Astrocyte of the spinal cord (primary cell): Measurements from ENCODE around the gene HUNK.

Experiments used
- DNase-seq: peaks from one replicate; pipeline ENCODE4 v3.0.0; 2011; ENCODE audit warnings: low read depth, low spot score
- H3K4me3 ChIP-seq: 2 replicates; pipeline ENCODE4 v1.5.1; 2011; ENCODE audit warnings: low read depth, mild to moderate bottlenecking, low read length, moderate library complexity
- CTCF ChIP-seq: IDR thresholded peaks from 2 replicates; pipeline ENCODE4 v1.5.1; 2012; ENCODE audit warnings: low read depth, mild to moderate bottlenecking, low read length, inconsistent platforms
- in situ Hi-C: cut with HindIII; loops from 2 replicates; pipeline ENCODE4 v1.10.0; 2017; ENCODE audit warnings: low sequenced_read_pairs

Gene HUNK

DNA sequence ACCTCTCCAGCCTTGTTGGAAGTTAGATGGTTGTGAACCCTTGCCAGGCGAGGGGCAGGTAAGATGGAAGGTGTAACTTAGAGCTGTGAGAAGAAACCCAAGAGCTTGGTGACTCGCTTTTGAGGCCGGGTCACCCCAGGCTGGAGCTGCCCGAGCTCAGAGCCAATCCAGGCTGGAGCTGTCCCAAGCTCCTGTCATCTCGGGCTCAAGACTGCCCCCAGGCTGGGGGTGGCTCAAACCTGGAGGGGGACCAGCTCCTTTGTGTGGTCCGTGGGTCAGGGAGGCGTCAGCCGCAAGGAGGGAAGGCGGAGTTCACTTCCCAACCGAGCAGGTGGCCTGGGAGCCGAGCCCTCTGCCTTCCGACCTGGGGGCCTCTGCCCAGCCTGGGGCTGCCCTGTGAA, 2.0 kb downstream of the HUNK start:
- no peak for TF ChIP-seq CTCF
- DNase-seq = no peak
- in situ Hi-C loops = no loop called here
- no peak overlapping the region for H3K4me3 ChIP-seq

DNA sequence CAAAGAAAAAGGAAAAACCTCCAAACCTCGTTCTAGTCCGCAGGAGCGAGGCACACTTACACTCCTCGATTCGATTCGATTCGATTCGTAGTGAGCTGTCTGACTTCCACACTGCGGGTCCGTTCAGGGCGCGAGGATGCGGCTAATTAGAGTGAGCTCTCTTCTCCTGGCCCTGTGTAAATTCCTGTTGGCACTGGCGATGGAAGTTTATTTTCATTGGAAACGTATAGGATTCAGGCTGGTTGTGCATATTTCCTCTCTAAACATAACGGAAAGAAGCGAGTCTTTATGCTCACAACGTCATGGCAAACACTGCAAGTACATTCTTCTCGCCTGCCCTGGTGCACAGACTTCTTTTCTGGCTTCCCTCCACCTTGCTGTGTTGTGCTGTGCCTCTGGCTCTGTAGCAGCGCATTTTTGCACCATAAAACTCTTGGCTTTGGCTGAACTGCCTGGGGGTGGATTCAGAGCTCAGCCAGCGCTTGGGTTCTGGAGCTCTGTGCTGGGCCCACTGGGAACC, 2.7 kb downstream of the HUNK start:
- in situ Hi-C loops = no loop called here
- no peak for TF ChIP-seq CTCF
- no peak overlapping the region for H3K4me3 ChIP-seq
- no peak for DNase-seq

DNA sequence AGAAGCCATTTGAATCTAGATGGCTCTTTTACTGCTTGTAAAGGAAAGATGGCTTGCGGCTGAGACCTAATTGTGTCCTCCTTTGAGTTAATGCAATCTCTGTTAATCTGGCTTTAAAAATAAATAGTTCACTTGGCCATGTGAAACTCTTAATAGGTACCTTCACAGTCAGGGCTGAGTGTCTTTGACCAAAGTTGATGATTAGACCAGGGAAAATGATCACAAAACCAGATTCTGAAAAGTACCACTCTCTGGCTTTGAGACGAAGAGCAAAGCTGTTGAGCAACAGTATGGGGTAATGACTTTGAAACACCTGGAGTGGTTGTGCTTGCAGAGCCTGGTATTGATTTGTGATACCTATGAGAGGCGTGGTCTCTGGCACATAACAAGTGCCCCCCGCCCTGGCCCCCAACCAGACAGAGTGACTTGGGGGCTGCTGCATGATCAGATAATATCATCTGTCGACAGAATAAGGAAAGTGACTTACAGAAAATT, 4.7 kb downstream of the HUNK start:
- DNase-seq = no peak
- in situ Hi-C loops = no loop called here
- TF ChIP-seq CTCF = no peak
- no peak overlapping the region for H3K4me3 ChIP-seq

DNA sequence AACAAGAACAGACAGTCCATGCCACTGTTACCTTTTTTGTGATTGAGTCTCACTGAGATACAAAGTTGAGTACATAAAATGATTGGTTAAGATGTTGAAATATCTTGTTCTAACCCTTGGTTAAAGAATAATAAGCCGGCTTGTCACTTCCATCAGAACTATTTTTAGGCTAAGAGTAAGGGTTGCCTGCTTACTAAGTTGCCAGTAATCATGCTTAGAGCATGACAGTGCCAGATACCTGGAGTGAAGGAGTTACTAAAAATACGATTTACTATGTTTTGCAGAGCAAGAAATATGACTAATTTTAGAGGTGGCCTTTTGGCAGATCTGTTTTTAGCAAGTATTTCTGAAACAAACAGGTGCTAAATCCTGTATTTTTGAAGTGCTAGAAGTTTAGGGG, 6.0 kb downstream of the HUNK start:
- in situ Hi-C loops = no loop called here
- H3K4me3 ChIP-seq = no peak overlapping the region
- no peak for DNase-seq
- TF ChIP-seq CTCF = no peak

DNA sequence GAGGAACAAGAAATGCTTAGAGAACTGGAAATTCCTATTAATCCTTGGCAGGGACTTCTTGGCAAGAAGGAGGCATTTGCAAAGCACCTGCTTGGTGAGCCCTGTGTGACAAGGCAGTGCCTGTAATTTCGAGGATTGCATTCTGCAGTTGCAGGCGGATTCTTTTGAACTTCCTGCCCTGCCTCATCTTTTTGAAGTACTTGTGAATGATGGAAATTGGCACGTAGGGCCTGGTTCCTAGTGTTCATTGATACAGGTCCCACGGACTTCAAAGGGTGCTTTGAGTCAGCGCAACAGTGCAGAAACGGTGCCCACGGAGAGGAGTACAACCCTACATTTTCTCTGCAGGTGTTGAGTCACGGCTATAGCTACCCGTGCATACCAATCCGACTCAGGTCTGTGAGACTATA, 6.4 kb downstream of the HUNK start:
- no peak overlapping the region for H3K4me3 ChIP-seq
- no peak for TF ChIP-seq CTCF
- in situ Hi-C loops = no loop called here
- no peak for DNase-seq

DNA sequence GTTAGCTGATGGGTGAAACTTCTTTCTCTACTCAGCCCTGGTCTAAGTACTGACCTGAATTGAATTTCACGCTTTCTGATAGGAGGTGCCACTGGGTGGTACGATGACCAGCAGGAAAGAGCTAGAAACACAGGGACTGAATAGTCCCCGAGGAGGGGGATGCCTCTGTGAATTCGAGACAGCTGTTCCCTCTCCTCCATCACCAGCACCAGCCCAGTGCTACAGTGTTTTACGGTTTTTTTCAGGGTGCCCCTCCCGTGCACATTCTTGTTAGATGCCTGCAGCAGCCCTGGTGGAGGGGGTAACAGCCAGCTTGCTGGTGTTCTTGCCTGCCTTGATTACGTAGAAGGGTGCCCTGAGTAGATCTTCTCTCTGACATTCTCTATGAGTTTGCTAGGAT, 7.1 kb downstream of the HUNK start:
- in situ Hi-C loops = no loop called here
- DNase-seq = no peak
- TF ChIP-seq CTCF = no peak
- H3K4me3 ChIP-seq = no peak overlapping the region

DNA sequence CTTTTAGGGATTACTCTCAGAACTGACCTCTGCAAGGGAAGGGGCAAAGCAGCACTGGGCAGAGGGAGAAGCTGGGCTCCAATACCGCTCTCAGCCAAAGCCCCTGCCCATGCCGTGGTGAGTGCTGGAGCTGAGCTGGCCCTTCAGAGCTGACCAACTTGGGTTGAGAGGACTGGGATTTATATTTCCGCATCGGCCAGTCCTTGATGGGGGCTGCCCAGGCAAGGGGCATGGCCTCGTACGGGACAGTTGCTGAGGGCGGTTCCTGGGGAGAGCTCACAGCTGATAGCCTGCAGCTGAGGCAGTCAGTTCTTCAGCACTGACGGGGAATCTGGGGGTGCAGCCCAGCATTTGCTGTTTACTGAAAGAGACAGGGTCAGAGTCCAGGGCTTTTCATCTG, 8.0 kb downstream of the HUNK start:
- no peak overlapping the region for H3K4me3 ChIP-seq
- in situ Hi-C loops = no loop called here
- no peak for DNase-seq
- no peak for TF ChIP-seq CTCF
